GM23338 (cell line): ENCODE data around the gene NPL. TPM values are rescaled to one million over a fixed set of nuclear protein-coding genes. Genes with fewer than 3 reads are reported as not detected.

Experiments
- ATAC-seq: fragments of 200-7000 bp; cut with Tn5 transposase; 3 replicates; pipeline ENCODE4 v1.9.1; 2020
- DNase-seq: peaks from one replicate; pipeline ENCODE4 v3.0.0-alpha.2; 2015; ENCODE audit warnings: low spot score
- H2AFZ ChIP-seq: fragments of 200-600 bp; sonication (generic); 2 replicates; pipeline ENCODE4 v1.8.0; 2016; ENCODE audit warnings: antibody characterized with exemption, mild to moderate bottlenecking, moderate library complexity
- H3F3A ChIP-seq: fragments of 200-600 bp; sonication (generic); replicated peaks from 2 replicates; pipeline ENCODE4 v1.8.0; 2017; ENCODE audit warnings: antibody characterized with exemption, mixed run types, low read depth
- H3K27ac ChIP-seq: fragments of 200-600 bp; sonication (generic); 2 replicates; pipeline ENCODE4 v1.6.1; 2016; ENCODE audit warnings: low read depth
- H3K27me3 ChIP-seq: fragments of 200-600 bp; sonication (generic); 2 replicates; pipeline ENCODE4 v1.8.0; 2016; ENCODE audit warnings: mild to moderate bottlenecking, mixed run types, moderate library complexity; ENCODE audit not compliant: insufficient read depth
- H3K36me3 ChIP-seq: fragments of 200-600 bp; sonication (generic); 2 replicates; pipeline ENCODE4 v1.8.0; 2016; ENCODE audit warnings: mild to moderate bottlenecking; ENCODE audit not compliant: insufficient read depth
- H3K4me1 ChIP-seq: fragments of 200-600 bp; sonication (generic); 2 replicates; pipeline ENCODE4 v1.8.0; 2016; ENCODE audit warnings: mild to moderate bottlenecking, moderate library complexity; ENCODE audit not compliant: insufficient read depth
- H3K4me2 ChIP-seq: fragments of 200-600 bp; sonication (generic); 2 replicates; pipeline ENCODE4 v1.7.1; 2017; ENCODE audit warnings: mixed run types
- H3K4me3 ChIP-seq: fragments of 200-600 bp; sonication (generic); 2 replicates; pipeline ENCODE4 v1.6.1; 2016; ENCODE audit warnings: mixed run types
- H3K79me2 ChIP-seq: fragments of 200-600 bp; sonication (generic); replicated peaks from 2 replicates; pipeline ENCODE4 v1.8.0; 2017; ENCODE audit warnings: mild to moderate bottlenecking; ENCODE audit not compliant: insufficient read depth
- H3K9me2 ChIP-seq: fragments of 200-600 bp; sonication (generic); 2 replicates; pipeline ENCODE4 v1.8.0; 2017; ENCODE audit not compliant: insufficient read depth
- H4K20me1 ChIP-seq: fragments of 200-600 bp; sonication (generic); replicated peaks from 2 replicates; pipeline ENCODE4 v1.8.0; 2017; ENCODE audit warnings: mild to moderate bottlenecking; ENCODE audit not compliant: insufficient read depth
- H3K27ac Mint-ChIP-seq: 2 replicates; pipeline ENCODE4 v1.8.0; 2020; ENCODE audit warnings: inconsistent platforms, mild to moderate bottlenecking, moderate library complexity, mixed read lengths
- H3K27me3 Mint-ChIP-seq: 3 replicates; pipeline ENCODE4 v1.8.0; 2022; ENCODE audit warnings: low read depth, mild to moderate bottlenecking, moderate library complexity, mixed read lengths, inconsistent platforms; ENCODE audit not compliant: insufficient read depth, poor library complexity
- H3K36me3 Mint-ChIP-seq: 3 replicates; pipeline ENCODE4 v1.8.0; 2021; ENCODE audit warnings: low read depth, mild to moderate bottlenecking, inconsistent platforms, moderate library complexity, mixed read lengths
- H3K4me1 Mint-ChIP-seq: 3 replicates; pipeline ENCODE4 v1.8.0; 2020; ENCODE audit warnings: mild to moderate bottlenecking, inconsistent platforms, mixed read lengths
- H3K4me3 Mint-ChIP-seq: 3 replicates; pipeline ENCODE4 v1.8.0; 2021; ENCODE audit warnings: moderate library complexity, mild to moderate bottlenecking, inconsistent platforms, mixed read lengths
- H3K9me3 Mint-ChIP-seq: 3 replicates; pipeline ENCODE4 v1.8.0; 2020; ENCODE audit warnings: moderate library complexity, mild to moderate bottlenecking, inconsistent platforms, mixed read lengths
- CREB1 ChIP-seq: fragments of 250-450 bp; sonication (Bioruptor Pico); IDR thresholded peaks from 2 replicates; pipeline ENCODE4 v1.5.0; 2020; ENCODE audit warnings: low read depth, mild to moderate bottlenecking, moderate library complexity
- EZH2 ChIP-seq: fragments of 200-600 bp; sonication (generic); IDR thresholded peaks from one replicate; pipeline ENCODE4 v1.8.0; 2017; ENCODE audit warnings: antibody characterized with exemption, mild to moderate bottlenecking, low read depth; ENCODE audit not compliant: unreplicated experiment
- EZH2phosphoT487 ChIP-seq: fragments of 200-600 bp; sonication (generic); IDR thresholded peaks from one replicate; pipeline ENCODE4 v1.8.1; 2018; ENCODE audit warnings: antibody characterized with exemption; ENCODE audit not compliant: unreplicated experiment
- JUNB ChIP-seq: IDR thresholded peaks from one replicate; pipeline ENCODE4 v1.6.1; 2016; ENCODE audit warnings: antibody characterized with exemption; ENCODE audit not compliant: unreplicated experiment
- NANOG ChIP-seq: IDR thresholded peaks from 2 replicates; pipeline ENCODE4 v1.6.1; 2016; ENCODE audit warnings: antibody characterized with exemption, borderline replicate concordance
- POLR2AphosphoS5 ChIP-seq: IDR thresholded peaks from 2 replicates; pipeline ENCODE4 v1.6.1; 2016; ENCODE audit warnings: antibody characterized with exemption, low read depth
- STAT1 ChIP-seq: IDR thresholded peaks from one replicate; pipeline ENCODE4 v1.6.1; 2016; ENCODE audit warnings: antibody characterized with exemption; ENCODE audit not compliant: unreplicated experiment
- ZNF114 ChIP-seq: fragments of 250-450 bp; sonication (Bioruptor Pico); IDR thresholded peaks from 2 replicates; pipeline ENCODE4 v1.5.0; 2020; ENCODE audit warnings: mild to moderate bottlenecking, moderate library complexity
- ZNF331 ChIP-seq: fragments of 250-450 bp; sonication (Bioruptor Pico); IDR thresholded peaks from 2 replicates; pipeline ENCODE4 v1.5.0; 2020; ENCODE audit warnings: low read depth, mild to moderate bottlenecking, moderate library complexity
- polyA plus RNA-seq: library from polyadenylated mRNA; unstranded; fragments of >200 nt; fragmentation: Nextera tagmentation; extraction: Ambion mirVana; gene quantifications from 2 replicates; pipeline ENCODE4 v1.2.1, GENCODE V29; 2016
- total RNA-seq: library from RNA; depleted of rRNA; stranded (reverse); fragments of >200 nt; shearing (Covaris generic); gene quantifications from 2 replicates; pipeline ENCODE4 v1.2.3, GENCODE V29; 2014
- TF ChIP-seq, protein P1 (sequence below), 2 experiments: fragments of 200-600 bp in 1 of 2; sonication (generic) in 1 of 2; conservative IDR thresholded peaks; 2 replicates each; pipeline versions ENCODE4 v1.5.1 to v1.6.1; 2016 to 2017; ENCODE audit warnings: antibody characterized with exemption in 2 of 2, low read depth in 2 of 2, mild to moderate bottlenecking in 2 of 2, moderate library complexity in 1 of 2
- TF ChIP-seq, protein P2 (sequence below): IDR thresholded peaks from one replicate; pipeline ENCODE4 v1.6.1; 2018; ENCODE audit warnings: antibody characterized with exemption; ENCODE audit not compliant: unreplicated experiment
- TF ChIP-seq, protein P3 (sequence below): fragments of 250-450 bp; sonication (Bioruptor Pico); IDR thresholded peaks from 2 replicates; pipeline ENCODE4 v1.5.0; 2020; ENCODE audit warnings: mild to moderate bottlenecking, moderate library complexity
- TF ChIP-seq, protein P4 (sequence below): IDR thresholded peaks from 2 replicates; pipeline ENCODE4 v1.6.1; 2016; ENCODE audit warnings: antibody characterized with exemption

Gene NPL
- total and polyA plus RNA-seq, 2 experiments from 2014 or later: 2.4 to 2.8 TPM

DNA sequence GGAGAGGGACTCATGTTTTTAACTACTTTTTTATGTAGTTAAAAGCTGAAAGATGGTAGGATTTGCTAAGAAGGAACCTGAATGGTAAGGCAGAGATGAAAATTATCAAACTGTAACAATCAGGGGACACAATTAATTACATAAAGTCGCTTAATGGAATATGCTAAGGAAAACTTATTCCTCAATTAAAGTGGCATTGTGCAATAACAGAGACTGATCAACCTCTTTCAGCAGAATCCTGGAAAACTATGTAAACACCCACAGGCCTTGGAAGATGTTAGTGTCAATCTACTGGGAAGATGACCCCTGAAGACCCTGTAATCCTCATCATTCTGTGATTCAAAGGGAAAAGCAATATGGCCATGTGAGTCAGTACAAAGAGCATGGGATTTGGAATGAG lies 46.8 kb upstream of the NPL start:
- ATAC-seq: no peak
- H3K27ac Mint-ChIP-seq: no peak overlapping the region

More for the DNA sequence above, 46.8 kb upstream of the NPL start:
- Histone ChIP-seq H3F3A (no peaks in the 10 kb centered on the region; the same call in 1 of the 2 replicates), H4K20me1 (no peaks in the 10 kb centered on the region), H3K4me3 (no peak overlapping the region), H2AFZ (no peak overlapping the region), H3K4me2 (no peak overlapping the region), H3K4me1 (no peaks in the 10 kb centered on the region), H3K36me3 (no peaks in the 10 kb centered on the region), H3K79me2 (no peaks in the 10 kb centered on the region), H3K27me3 (no peaks in the 10 kb centered on the region), H3K9me2 (no peaks in the 10 kb centered on the region), H3K27ac (no peak overlapping the region)
- DNase-seq: no peak
- TF ChIP-seq CREB1: no peak
- TF ChIP-seq, protein P1, sequence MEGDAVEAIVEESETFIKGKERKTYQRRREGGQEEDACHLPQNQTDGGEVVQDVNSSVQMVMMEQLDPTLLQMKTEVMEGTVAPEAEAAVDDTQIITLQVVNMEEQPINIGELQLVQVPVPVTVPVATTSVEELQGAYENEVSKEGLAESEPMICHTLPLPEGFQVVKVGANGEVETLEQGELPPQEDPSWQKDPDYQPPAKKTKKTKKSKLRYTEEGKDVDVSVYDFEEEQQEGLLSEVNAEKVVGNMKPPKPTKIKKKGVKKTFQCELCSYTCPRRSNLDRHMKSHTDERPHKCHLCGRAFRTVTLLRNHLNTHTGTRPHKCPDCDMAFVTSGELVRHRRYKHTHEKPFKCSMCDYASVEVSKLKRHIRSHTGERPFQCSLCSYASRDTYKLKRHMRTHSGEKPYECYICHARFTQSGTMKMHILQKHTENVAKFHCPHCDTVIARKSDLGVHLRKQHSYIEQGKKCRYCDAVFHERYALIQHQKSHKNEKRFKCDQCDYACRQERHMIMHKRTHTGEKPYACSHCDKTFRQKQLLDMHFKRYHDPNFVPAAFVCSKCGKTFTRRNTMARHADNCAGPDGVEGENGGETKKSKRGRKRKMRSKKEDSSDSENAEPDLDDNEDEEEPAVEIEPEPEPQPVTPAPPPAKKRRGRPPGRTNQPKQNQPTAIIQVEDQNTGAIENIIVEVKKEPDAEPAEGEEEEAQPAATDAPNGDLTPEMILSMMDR (conservative IDR thresholded peaks at IDR 0.05; ENCODE audit: low read depth in 2 of 2): no peak
- TF ChIP-seq, protein P2, sequence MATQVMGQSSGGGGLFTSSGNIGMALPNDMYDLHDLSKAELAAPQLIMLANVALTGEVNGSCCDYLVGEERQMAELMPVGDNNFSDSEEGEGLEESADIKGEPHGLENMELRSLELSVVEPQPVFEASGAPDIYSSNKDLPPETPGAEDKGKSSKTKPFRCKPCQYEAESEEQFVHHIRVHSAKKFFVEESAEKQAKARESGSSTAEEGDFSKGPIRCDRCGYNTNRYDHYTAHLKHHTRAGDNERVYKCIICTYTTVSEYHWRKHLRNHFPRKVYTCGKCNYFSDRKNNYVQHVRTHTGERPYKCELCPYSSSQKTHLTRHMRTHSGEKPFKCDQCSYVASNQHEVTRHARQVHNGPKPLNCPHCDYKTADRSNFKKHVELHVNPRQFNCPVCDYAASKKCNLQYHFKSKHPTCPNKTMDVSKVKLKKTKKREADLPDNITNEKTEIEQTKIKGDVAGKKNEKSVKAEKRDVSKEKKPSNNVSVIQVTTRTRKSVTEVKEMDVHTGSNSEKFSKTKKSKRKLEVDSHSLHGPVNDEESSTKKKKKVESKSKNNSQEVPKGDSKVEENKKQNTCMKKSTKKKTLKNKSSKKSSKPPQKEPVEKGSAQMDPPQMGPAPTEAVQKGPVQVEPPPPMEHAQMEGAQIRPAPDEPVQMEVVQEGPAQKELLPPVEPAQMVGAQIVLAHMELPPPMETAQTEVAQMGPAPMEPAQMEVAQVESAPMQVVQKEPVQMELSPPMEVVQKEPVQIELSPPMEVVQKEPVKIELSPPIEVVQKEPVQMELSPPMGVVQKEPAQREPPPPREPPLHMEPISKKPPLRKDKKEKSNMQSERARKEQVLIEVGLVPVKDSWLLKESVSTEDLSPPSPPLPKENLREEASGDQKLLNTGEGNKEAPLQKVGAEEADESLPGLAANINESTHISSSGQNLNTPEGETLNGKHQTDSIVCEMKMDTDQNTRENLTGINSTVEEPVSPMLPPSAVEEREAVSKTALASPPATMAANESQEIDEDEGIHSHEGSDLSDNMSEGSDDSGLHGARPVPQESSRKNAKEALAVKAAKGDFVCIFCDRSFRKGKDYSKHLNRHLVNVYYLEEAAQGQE: no peak
- TF ChIP-seq, protein P3, sequence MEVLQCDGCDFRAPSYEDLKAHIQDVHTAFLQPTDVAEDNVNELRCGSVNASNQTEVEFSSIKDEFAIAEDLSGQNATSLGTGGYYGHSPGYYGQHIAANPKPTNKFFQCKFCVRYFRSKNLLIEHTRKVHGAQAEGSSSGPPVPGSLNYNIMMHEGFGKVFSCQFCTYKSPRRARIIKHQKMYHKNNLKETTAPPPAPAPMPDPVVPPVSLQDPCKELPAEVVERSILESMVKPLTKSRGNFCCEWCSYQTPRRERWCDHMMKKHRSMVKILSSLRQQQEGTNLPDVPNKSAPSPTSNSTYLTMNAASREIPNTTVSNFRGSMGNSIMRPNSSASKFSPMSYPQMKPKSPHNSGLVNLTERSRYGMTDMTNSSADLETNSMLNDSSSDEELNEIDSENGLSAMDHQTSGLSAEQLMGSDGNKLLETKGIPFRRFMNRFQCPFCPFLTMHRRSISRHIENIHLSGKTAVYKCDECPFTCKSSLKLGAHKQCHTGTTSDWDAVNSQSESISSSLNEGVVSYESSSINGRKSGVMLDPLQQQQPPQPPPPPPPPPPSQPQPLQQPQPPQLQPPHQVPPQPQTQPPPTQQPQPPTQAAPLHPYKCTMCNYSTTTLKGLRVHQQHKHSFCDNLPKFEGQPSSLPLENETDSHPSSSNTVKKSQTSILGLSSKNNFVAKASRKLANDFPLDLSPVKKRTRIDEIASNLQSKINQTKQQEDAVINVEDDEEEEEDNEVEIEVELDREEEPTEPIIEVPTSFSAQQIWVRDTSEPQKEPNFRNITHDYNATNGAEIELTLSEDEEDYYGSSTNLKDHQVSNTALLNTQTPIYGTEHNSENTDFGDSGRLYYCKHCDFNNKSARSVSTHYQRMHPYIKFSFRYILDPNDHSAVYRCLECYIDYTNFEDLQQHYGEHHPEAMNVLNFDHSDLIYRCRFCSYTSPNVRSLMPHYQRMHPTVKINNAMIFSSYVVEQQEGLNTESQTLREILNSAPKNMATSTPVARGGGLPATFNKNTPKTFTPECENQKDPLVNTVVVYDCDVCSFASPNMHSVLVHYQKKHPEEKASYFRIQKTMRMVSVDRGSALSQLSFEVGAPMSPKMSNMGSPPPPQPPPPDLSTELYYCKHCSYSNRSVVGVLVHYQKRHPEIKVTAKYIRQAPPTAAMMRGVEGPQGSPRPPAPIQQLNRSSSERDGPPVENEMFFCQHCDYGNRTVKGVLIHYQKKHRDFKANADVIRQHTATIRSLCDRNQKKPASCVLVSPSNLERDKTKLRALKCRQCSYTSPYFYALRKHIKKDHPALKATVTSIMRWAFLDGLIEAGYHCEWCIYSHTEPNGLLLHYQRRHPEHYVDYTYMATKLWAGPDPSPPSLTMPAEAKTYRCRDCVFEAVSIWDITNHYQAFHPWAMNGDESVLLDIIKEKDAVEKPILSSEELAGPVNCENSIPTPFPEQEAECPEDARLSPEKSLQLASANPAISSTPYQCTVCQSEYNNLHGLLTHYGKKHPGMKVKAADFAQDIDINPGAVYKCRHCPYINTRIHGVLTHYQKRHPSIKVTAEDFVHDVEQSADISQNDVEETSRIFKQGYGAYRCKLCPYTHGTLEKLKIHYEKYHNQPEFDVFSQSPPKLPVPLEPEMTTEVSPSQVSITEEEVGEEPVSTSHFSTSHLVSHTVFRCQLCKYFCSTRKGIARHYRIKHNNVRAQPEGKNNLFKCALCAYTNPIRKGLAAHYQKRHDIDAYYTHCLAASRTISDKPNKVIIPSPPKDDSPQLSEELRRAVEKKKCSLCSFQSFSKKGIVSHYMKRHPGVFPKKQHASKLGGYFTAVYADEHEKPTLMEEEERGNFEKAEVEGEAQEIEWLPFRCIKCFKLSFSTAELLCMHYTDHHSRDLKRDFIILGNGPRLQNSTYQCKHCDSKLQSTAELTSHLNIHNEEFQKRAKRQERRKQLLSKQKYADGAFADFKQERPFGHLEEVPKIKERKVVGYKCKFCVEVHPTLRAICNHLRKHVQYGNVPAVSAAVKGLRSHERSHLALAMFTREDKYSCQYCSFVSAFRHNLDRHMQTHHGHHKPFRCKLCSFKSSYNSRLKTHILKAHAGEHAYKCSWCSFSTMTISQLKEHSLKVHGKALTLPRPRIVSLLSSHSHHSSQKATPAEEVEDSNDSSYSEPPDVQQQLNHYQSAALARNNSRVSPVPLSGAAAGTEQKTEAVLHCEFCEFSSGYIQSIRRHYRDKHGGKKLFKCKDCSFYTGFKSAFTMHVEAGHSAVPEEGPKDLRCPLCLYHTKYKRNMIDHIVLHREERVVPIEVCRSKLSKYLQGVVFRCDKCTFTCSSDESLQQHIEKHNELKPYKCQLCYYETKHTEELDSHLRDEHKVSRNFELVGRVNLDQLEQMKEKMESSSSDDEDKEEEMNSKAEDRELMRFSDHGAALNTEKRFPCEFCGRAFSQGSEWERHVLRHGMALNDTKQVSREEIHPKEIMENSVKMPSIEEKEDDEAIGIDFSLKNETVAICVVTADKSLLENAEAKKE (CRISPR knock-in tag): no peak
- TF ChIP-seq, protein P4, sequence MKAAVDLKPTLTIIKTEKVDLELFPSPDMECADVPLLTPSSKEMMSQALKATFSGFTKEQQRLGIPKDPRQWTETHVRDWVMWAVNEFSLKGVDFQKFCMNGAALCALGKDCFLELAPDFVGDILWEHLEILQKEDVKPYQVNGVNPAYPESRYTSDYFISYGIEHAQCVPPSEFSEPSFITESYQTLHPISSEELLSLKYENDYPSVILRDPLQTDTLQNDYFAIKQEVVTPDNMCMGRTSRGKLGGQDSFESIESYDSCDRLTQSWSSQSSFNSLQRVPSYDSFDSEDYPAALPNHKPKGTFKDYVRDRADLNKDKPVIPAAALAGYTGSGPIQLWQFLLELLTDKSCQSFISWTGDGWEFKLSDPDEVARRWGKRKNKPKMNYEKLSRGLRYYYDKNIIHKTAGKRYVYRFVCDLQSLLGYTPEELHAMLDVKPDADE: no peak
- no peak for TF ChIP-seq JUNB
- no peak for TF ChIP-seq POLR2AphosphoS5
- TF ChIP-seq ZNF114 (CRISPR knock-in tag): no peak
- no peak for TF ChIP-seq STAT1
- no peak for TF ChIP-seq ZNF331
- no peak for TF ChIP-seq EZH2phosphoT487
- TF ChIP-seq EZH2: no peak
- TF ChIP-seq NANOG: no peak
- H3K9me3 Mint-ChIP-seq: peaks cover 18% of the 10 kb centered on the region
- H3K4me1 Mint-ChIP-seq: peaks cover 7% of the 10 kb centered on the region
- peaks cover 4% of the 10 kb centered on the region; the same call in 2 of the 3 replicates for H3K36me3 Mint-ChIP-seq
- no peak overlapping the region for H3K4me3 Mint-ChIP-seq
- peaks cover 2% of the 10 kb centered on the region for H3K27me3 Mint-ChIP-seq
